Sciatic nerve (tissue), 2 donors: ENCODE measurements around the gene ABLIM2. TPM values are rescaled to one million over a fixed set of nuclear protein-coding genes. Genes with fewer than 3 reads are reported as not detected.

Experiments used
- ATAC-seq: fragments of 200-7000 bp; cut with Tn5 transposase; one replicate; pipeline ENCODE4 v1.9.1; 2020; ENCODE audit warnings: mild to moderate bottlenecking, moderate library complexity
- DNase-seq: peaks from one replicate; pipeline ENCODE4 v3.0.0-alpha.2; 2020; ENCODE audit warnings: low spot score
- intact Hi-C: fragments of 100-400 bp; cut with DNase I; formaldehyde crosslinking; loops from one replicate; pipeline ENCODE4 v1.14.2; 2022
- total RNA-seq: library from RNA; stranded (reverse); fragmentation: NEBNext Ultra II Directional; extraction: Animal tissue kit (Norgen Biotek cat#: 25700); gene quantifications from one replicate; pipeline ENCODE4 v1.2.1, GENCODE V29; 2021
- donor health status: DM: no; HTN: no; CAD: no.
- donor health status: DM: no; HTN: no; CAD: no.

Gene ABLIM2
- total RNA-seq, 1 donor from 2014 or later = 44.4 TPM

DNA sequence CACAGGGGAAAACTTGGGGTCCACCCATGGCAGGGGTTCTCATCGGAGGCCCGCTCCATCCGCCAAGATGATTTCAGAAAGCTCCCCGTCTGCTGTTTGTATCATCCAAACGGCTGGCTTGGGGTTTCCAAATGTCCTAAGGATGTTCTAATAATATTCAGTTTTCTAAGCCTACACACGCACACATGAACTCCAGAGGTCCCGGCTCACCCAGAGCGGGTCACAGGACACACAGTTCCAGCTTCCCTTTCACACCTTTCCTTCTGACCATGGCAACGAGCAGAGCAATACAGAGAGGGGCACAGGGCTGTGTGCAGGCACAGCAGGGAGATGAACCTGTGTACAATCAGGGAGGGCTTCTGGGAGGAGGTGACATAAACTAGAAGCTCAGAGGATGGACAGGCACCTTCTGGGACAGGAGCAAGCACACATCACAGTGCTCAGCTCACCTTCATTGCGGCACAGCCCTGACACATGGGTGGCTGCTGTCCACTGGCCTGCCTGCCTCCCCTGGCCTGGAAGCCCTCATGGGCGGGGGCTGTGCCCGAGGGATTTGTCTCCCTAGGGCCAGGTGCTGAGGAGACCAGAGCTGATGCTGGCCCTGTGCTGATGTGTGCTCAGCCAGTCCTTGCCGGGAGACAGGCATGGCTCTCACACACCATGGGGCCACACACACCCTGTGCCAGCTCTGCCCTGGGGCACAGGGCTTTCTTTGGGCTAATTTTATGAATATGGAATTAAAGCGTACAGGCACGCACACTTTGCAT, 44.8 kb downstream of the ABLIM2 start:
- DNase-seq = no peak
- ATAC-seq = no peak
- intact Hi-C loops = no loop called here

DNA sequence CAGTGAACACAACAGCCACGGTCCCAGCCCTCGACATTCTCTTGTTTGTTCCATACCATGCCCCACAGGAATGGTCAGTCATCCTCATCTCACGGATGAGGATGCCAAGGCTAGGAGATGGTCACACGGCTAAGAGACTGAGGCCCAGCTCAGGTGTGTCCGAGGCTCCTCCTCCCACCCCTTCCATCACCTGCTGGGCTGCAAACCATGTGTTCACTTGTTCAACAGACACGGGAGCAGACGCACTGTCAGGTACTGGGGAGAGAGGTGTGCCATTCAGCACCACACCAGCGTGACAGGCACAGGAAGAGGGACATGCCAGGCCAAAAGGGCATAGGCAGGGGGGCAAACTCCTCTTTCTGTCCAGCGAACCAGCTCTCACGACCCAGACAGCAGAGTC, 45.9 kb downstream of the ABLIM2 start:
- ATAC-seq (no peak), DNase-seq (no peak)
- intact Hi-C loops = no loop called here

DNA sequence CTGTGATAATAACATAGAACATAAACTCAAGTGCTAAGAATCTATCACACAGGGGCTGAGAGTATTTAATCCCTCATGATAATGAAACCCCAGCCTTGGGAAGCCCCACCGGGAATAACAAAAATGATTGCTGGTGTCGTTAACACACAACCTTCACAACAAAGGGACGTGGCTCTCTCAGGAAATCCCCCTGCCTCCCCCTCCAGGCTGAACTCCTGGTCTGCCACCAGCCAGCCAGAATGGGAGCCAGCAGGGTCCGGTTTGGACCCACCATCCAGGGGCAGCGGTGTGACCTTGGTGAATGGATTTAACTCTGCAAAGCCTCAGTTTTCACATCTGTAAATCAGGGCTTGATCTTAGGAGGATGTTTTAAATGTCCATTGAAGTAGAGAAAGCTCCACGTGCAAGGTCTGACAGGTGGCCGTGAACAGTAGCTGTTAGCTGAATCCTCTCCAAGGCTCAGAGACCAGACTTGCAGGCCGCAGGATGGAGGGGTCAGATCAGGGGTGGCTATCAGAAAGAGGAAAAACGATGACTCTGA, 46.5 kb downstream of the ABLIM2 start:
- DNase-seq (no peak), ATAC-seq (no peak)
- intact Hi-C loops = no loop called here

DNA sequence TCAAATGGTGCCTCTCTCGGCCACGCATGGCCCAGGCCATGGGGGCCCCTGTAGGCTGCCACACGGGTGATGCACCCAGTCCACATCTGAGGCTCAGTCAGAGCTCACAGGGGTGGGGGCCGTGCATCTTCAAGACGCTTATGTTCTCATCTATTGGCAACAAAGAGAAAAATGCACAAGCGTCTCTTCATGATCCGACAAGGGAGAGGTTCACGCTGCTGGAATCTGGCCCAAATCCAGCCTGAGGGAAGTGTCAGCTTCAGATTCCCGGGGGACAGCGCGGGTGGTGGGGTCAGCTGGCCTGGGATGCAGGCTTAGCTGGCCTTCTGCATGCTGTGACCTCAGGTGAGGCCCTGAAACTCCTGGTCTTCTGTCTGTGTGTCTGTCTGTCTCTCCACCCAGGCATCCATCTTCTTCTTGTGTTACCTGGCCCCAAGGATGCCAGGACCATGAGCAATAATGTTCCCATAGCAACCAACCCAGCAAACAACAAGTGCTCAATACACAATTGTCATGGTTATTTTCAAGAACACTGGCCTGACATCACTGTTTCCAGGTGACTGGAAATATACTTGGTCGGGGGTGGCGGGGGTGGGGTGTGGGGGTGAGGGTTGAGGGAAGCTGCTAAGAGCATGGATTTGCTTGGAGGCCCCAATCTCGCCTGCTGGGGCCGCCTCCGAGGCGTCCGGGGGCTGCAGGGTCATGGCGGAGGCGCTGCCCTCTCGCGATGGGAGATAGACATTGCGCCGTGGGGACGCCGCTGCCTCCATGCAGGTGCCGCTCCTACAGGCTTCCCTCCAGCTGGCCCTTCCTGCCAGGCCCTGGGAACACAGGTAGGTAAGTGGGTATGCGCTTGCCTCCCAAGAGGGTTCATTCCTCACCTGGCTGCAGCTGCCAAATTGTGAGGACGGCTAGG, 48.3 kb downstream of the ABLIM2 start:
- intact Hi-C loops = no loop called here
- no peak for ATAC-seq

DNA sequence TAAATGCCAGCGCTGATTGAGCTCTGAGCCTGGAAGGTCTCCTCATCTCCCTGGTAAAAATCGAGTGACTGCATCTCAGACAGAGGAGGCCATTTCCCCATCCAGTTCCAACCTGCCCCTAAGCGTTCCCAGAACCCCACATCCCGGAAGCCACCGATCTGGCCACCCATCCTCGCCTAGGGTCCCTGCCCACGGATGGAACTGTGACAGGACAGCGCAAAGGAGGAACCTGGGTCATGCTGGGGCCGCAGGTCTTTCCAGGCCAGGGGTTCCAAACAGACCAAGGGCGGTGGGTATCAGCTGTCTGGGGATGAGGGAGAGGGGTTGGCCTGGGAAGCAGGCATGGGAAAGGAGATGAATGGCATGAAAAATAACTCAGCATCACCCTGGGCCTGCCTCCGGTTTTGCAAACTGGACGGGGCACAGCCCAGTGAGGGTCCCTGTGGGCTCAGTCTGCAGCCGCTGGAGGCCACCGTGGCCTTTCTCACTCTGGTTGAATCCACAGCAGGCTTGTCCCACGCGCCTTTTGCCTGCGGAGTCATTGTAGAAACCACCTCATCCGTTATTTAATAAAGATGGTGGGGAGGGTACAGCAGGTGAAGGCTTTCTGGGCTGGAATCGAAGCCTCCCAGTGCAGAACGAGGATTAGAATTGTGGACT, 49.1 kb downstream of the ABLIM2 start:
- no peak for DNase-seq
- intact Hi-C loops = no loop called here
- ATAC-seq = no peak

More for the DNA sequence above, 48.3 kb downstream of the ABLIM2 start:
- DNase-seq = no peak

DNA sequence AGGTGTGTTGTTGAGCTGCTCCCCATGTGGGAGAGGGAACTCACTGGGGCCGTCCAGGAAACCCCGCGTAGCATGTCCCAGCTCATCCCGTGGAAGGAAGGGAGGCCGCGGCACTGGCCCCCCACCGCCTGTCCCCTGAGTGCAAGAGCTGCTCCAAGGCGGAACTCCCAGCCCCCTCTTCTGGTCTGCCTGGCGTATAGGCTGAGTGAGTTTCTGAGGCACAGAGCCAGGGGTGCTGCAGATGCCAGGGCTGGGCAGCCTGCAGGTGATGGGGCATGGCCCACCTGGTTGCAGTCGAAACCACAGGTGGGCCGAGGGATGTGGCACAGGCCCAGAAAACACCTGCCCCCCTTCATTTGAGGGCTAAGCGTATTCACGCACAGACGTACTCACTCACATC, 49.6 kb downstream of the ABLIM2 start:
- ATAC-seq (no peak), DNase-seq (no peak)
- intact Hi-C loops = no loop called here

DNA sequence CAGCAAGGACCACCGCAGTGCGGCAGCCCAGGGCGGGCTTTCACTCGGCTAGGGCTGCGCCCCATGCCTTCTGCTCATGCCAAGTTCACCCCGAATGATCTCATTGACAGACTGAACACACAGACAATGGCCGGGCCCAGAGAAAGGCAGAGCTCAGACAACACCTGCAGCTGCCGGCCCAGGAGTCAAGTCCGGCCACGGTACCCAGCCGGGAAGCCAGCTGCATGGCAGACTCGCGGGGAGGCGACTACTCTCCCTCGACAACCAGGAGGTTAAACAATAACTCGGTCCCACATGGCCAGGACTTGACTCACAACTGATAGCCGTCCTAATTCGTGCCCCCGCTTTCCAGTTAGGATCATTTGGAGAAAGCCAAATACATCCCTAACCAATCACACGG, 50.4 kb downstream of the ABLIM2 start:
- DNase-seq = no peak
- ATAC-seq = no peak

DNA sequence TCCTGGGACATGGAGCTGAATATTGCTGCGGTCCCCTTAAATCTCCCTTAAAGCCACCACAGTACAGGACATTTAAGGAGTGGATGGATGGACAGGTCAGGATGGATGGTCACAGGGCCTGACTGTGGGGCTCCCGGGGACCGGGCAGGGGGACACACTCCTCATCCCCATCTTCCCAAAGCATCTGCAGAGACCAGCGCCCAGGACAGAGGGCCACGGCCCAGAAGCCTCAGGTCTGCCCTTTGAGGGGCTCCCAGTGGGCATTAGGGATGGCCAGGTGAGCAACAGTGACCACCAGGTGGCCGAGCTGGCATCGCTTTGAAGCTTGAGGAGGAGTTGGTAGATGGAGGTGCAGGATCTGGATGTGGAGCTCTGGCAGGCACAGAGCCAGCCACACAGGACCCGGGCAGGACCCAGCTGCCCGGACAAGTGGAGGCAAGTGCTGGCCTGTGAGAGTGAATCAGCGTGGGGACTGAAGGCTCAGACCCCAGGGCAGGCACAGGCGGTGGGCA, 51.4 kb downstream of the ABLIM2 start:
- DNase-seq = no peak
- no peak for ATAC-seq
- intact Hi-C loops = no loop called here

More for the DNA sequence above, 50.4 kb downstream of the ABLIM2 start:
- intact Hi-C loops = no loop called here

DNA sequence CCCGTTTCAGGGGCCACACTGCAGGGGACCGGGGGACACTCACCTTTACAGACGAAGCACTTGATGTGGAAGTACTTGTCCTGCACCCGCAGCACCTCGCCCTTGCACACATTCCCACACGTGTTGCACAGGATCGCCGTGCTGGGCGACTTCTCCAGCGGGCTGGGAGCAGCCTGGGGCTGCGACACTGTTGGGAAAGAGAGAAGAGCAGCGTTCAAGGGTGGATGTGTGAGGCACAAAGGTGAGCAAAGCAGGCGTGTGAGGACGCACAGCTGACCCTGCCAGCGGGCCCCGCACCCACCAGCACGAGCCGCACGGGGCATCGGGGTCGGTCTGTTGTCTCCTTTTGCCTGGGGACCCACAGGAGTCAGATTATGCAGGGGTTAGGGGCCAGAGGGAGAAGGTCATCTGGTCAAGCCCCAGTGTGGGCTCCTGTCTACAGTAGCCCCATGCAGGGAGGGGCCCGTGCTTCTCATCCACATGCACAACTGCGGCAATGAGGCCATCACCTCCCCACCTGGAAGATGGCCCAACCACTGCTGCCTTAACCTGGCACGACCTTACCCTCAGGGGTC, 52.1 kb downstream of the ABLIM2 start:
- intact Hi-C loops = no loop called here
- no peak for DNase-seq
- ATAC-seq = no peak

DNA sequence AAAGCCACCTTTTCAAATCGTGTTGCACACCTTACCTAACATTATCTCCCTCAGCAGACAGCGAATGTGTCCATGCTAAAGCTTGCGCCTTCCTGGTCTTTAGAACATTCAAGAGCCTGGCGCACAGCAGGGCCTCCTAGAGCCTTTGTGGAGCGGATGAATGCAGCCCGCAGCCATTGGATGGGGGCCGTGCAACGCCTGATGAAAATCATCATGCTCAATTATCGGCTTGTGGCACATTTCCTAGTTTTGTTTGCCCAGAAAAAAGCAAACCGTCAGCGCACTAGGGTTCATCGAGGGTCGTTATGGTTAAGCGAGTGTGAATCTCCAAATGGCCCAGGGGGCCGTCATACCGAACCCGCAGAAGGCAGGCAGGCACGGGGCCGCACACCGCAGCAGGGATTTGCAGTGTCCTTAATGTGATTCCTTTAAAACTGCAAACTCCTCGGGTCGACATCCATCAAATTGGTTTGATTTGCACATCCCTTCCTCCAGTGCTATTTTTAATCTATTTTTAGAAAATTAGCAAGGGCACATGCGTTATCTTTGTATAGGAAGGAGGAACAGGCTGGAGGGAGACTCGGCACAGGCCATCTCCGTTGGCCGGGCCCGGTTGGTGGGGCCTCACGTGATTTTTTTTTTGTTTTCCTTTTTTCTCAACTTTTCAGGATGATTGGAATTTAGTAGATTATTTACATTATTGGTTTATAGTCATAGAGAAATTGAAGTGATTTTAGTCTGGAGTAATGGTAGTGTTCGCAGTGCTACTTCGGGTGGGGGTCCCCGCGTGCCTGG, 53.1 kb downstream of the ABLIM2 start:
- DNase-seq (no peak), ATAC-seq (no peak)
- intact Hi-C loops = no loop called here

DNA sequence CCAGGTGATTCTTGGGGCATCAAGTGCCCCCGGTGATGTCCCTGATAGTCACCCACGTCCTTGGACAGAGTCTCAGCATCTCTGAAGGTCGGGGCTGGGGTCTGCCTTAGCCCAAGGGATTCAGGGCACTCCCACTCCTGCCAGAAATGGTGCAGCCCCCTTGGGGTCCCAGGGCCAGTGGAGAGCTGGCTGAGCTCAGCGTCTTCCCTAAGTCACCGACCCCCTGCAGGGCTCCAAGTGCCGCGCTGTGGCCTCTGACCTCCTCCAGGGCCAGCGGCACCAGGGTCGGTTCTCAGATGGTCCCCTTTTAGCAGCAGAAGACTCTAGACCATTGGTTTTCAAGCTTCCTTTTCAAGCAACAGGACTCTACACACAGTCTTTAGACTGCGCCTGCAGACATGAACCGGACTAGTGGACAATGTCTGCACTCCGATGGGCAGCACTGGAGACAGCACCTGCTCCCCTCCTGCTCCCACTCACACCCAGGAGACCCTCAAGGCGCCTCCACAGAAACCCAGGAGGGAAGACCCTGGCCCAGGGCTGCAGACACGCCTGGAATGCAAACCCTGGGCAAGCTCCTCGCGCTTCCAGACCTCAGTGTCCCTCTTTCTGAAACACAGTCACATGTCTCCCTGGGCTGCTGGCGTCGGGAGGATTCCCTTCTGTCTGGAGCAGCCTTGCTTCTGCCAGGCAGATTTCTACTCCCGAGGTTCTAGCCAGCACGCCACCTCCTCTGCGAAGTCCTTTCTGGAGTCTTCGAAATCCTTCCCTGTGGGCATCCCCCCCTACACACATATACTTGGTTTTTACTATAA, 53.9 kb downstream of the ABLIM2 start:
- ATAC-seq = no peak
- no peak for DNase-seq
- intact Hi-C loops = loop anchor here (5.0 kb wide), 1 partner anchor 237 kb away; no protein-coding TSS in a partner anchor

DNA sequence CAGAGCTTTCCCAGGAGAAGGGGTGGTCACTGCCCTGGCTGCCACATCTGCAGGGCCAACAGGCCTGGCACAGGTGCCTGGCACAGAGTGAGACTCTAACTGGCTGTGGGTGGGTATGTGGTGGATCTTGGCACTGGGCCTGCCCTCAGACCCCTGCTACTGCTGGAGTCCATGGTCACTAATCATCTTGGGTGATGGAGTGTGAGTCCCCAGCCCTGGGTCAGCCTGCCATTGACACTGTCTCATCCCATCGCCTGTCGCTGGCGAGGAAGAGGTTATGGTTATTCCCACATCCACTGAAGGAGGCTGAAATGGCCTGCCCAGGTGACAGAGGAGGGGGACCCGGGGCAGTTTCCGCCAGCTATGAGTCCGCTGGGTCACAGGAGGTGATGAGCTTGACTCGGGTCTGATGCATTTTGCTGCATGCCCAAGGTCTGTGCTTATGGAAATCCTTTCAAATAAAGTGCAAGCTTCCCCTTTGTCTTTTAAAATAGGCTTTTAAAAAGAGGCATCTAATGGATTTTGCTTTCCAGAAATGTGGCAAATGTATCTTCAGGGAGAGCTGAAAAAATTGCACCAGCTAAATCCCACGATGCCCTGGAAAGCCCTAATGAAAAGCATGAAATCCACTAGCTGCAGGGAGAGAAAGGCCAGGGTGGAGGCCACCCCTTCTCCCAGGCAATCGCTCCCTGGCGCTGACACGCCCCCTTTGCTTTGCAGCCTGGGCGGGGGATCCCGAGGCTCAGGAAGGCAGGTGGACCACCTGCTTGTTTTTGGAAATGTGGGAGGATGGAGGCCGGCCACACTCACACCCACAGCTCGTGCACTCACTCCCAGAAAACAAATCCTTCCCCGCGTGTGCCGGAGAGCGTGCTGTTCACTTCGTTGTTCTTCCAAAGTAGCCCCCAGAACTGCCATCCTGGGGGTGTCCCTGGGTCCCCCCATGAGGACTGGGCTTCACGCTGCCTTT, 54.9 kb downstream of the ABLIM2 start:
- intact Hi-C loops = loop anchor here (5.0 kb wide), 1 partner anchor 236 kb away; no protein-coding TSS in a partner anchor
- ATAC-seq (no peak), DNase-seq (no peak)

DNA sequence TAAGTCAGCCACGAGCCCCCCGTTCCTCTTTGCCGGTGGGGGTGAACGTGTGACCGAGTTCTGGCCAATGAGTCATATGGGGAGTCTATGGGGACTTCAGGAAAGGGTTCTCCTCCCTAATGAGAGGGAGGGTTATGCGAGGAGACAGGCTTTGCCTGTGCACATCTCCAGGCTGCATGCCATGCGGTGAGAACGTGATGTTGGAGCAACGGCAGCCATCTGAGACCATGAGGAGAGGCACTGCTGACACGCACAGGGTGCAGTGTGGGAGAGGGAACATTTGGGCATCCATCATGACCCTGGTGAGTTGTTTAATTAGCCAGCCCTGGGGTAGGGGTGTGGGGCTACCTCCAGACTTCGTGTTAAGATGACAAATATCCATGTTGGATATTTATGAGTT, 55.8 kb downstream of the ABLIM2 start:
- intact Hi-C loops = loop anchor here (5.0 kb wide), 1 partner anchor 236 kb away; no protein-coding TSS in a partner anchor
- DNase-seq (no peak), ATAC-seq (no peak)

DNA sequence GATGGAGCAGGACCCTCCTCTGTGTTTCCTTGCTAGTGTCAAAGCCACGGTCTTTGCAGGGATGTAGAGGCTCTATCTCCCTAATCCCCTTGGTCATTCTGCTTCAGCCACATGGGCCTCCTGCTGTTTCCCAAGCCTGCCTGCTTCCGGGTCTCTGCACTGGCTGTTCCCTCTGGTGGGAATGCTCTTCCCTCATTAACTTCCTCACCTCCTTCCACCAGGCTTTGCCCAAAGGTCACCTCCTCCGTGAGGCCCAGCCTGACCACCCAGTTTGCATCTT, 56.6 kb downstream of the ABLIM2 start:
- intact Hi-C loops = loop anchor here (5.0 kb wide), 1 partner anchor 235 kb away; no protein-coding TSS in a partner anchor
- DNase-seq (no peak), ATAC-seq (no peak)

DNA sequence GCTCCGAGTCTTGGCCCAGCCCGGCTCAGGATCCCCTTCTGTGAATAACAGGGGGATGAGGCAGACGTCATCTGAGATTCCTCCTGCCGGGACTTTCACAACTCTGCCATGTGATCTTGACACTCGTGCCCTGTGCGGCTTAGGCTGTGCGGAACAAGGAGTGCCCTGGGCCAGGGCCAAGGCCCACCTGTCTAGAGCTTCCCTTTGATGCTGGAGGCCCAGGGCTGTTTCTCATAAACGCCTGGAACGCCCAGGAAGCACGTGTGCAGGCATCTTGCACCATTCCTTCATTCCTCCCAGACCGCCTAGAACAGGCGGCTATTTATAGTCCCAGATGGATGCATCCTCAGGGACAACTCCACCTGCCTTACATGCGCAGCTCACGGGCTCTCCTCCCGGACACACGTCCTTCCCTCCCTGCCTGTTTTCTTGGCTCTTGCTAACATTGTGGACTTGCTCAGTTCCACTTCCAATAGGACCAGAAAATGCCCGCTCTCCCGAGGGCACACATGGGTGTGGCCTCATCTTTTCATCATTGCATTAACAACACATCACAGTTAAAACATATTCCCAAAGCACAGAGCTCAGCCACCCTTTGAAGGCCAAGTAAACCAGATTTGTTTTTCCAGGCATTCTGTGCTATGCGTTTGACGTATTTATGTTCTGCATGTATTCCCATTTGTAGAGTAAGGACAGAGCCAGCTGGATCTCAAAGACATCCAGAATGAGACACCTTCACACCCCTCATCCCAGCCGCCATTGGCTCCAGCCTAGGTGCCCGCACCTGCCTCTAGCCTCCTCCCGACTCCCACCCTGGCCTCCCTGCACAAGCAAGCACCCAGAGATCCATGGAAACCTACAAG, 57.2 kb downstream of the ABLIM2 start:
- intact Hi-C loops = loop anchor here (5.0 kb wide), 1 partner anchor 234 kb away; no protein-coding TSS in a partner anchor
- DNase-seq (peak; percentile 84), ATAC-seq (peak; percentile 92)
